HCT116 (cell line): ENCODE results near the gene RBFOX2. TPM values are rescaled to one million over a fixed set of nuclear protein-coding genes. Genes with fewer than 3 reads are reported as not detected.

ENCODE experiments used
- ATAC-seq: fragments of 200-7000 bp; cut with Tn5 transposase; 2 replicates; pipeline ENCODE4 v1.9.1; 2020; ENCODE audit warnings: mild to moderate bottlenecking, moderate library complexity
- BruUV-seq: library from RNA; stranded (reverse); fragments of 400-500 nt; replicated peaks from 2 replicates; lab custom pipeline; 2021; lab: Mats Ljungman, UMichigan
- CTCF ChIA-PET: fragments of 300-600 bp; sonication (Branson Sonifier 250); formaldehyde crosslinking; loops from one replicate; lab custom pipeline; 2021; ENCODE audit warnings: antibody characterized with exemption; lab: Charles Lee
- POLR2A ChIA-PET: fragments of 300-600, 350-600 bp; sonication (Branson Sonifier 250); formaldehyde crosslinking; loops from one replicate; lab custom pipeline; 2021; ENCODE audit warnings: antibody characterized with exemption; lab: Charles Lee
- RAD21 ChIA-PET, 2 experiments: fragments of 300-600 bp; sonication (Branson Sonifier 250); formaldehyde crosslinking; loops; one replicate each; lab custom pipeline; 2023; ENCODE audit warnings: low total read pairs in 2 of 2; ENCODE audit not compliant: uncharacterized antibody in 2 of 2, unreplicated experiment in 2 of 2, low non-redundant PET in 1 of 2; lab: Charles Lee
- DNase-seq: peaks from one replicate; pipeline ENCODE4 v3.0.0-alpha.2; 2010; ENCODE audit warnings: low read depth, low spot score
- H2AFZ ChIP-seq: fragments of 200-600 bp; shearing (Covaris generic), sonication (generic); 2 replicates; pipeline ENCODE4 v1.6.1; 2017; ENCODE audit warnings: low read depth, mixed run types, mixed read lengths, antibody characterized with exemption, low read length; ENCODE audit not compliant: poor library complexity, severe bottlenecking
- H3K27ac ChIP-seq: 2 replicates; pipeline ENCODE4 v1.5.1; 2012; ENCODE audit warnings: low read depth, low read length
- H3K27me3 ChIP-seq: fragments of 200-600 bp; sonication (generic); 2 replicates; pipeline ENCODE4 v1.6.1; 2016; ENCODE audit warnings: mixed run types, low read length, mixed read lengths; ENCODE audit not compliant: insufficient read depth
- H3K36me3 ChIP-seq, 2 experiments: fragments of 200-500 bp in 1 of 2; fragments of 200-600 bp in 1 of 2; sonication (Bioruptor generic) in 1 of 2; sonication (generic) in 1 of 2; 2 replicates each; pipeline versions ENCODE4 v1.5.1 to v1.6.1; 2014 to 2016; ENCODE audit warnings: low read length in 2 of 2, inconsistent platforms in 1 of 2, mixed read lengths in 1 of 2, mixed run types in 1 of 2; ENCODE audit not compliant: insufficient read depth in 2 of 2, control insufficient read depth in 1 of 2
- H3K4me1 ChIP-seq, 2 experiments: fragments of 200-600 bp in 1 of 2; sonication (generic) in 1 of 2; 2 replicates each; pipeline versions ENCODE4 v1.5.1 to v1.6.1; 2012 to 2017; ENCODE audit warnings: low read length in 2 of 2, inconsistent platforms in 1 of 2, mild to moderate bottlenecking in 1 of 2, mixed read lengths in 1 of 2, mixed run types in 1 of 2, moderate library complexity in 1 of 2; ENCODE audit not compliant: insufficient read depth in 2 of 2, control insufficient read depth in 1 of 2
- H3K4me2 ChIP-seq: fragments of 200-600 bp; sonication (generic); 2 replicates; pipeline ENCODE4 v1.6.1; 2017; ENCODE audit warnings: mixed run types, low read length, mixed read lengths
- H3K4me3 ChIP-seq, 2 experiments: fragments of 200-600 bp in 1 of 2; sonication (generic) in 1 of 2; replicated peaks in 1 of 2; 2 replicates each; pipeline ENCODE4 v1.5.1; 2011 to 2016; ENCODE audit warnings: low read length in 2 of 2, control low read depth in 1 of 2, low read depth in 1 of 2, mild to moderate bottlenecking in 1 of 2, mixed read lengths in 1 of 2, mixed run types in 1 of 2
- H3K79me2 ChIP-seq: fragments of 200-600 bp; sonication (generic); 2 replicates; pipeline ENCODE4 v1.6.1; 2017; ENCODE audit warnings: mild to moderate bottlenecking, mixed run types, low read length, moderate library complexity, mixed read lengths; ENCODE audit not compliant: insufficient read depth
- H3K9ac ChIP-seq: fragments of 200-600 bp; sonication (generic); 2 replicates; pipeline ENCODE4 v1.6.1; 2016; ENCODE audit warnings: low read length, mixed read lengths
- H3K9me2 ChIP-seq: fragments of 200-600 bp; sonication (generic), shearing (Covaris generic); 2 replicates; pipeline ENCODE4 v1.6.1; 2017; ENCODE audit warnings: mixed run types, mild to moderate bottlenecking, moderate library complexity; ENCODE audit not compliant: insufficient read depth
- H3K9me3 ChIP-seq, 2 experiments: fragments of 200-500 bp in 1 of 2; fragments of 200-600 bp in 1 of 2; sonication (Bioruptor generic) in 1 of 2; sonication (generic) in 1 of 2; 2 replicates each; pipeline ENCODE4 v1.6.1; 2014 to 2017; ENCODE audit warnings: low read length in 2 of 2, mixed read lengths in 2 of 2, inconsistent platforms in 1 of 2, low read depth in 1 of 2, mild to moderate bottlenecking in 1 of 2, mixed run types in 1 of 2, moderate library complexity in 1 of 2; ENCODE audit not compliant: control insufficient read depth in 1 of 2, insufficient read depth in 1 of 2
- H4K20me1 ChIP-seq: fragments of 200-600 bp; sonication (generic), shearing (Covaris generic); 2 replicates; pipeline ENCODE4 v1.6.1; 2017; ENCODE audit warnings: mixed run types, mild to moderate bottlenecking, moderate library complexity; ENCODE audit not compliant: insufficient read depth
- ATF3 ChIP-seq: IDR thresholded peaks from 2 replicates; pipeline ENCODE4 v1.6.1; 2012
- CBX3 ChIP-seq: IDR thresholded peaks from 2 replicates; pipeline ENCODE4 v1.6.1; 2012; ENCODE audit warnings: low read depth
- CEBPB ChIP-seq: IDR thresholded peaks from 2 replicates; pipeline ENCODE4 v1.6.1; 2012; ENCODE audit warnings: low read depth
- EGR1 ChIP-seq: IDR thresholded peaks from 2 replicates; pipeline ENCODE4 v1.6.1; 2012; ENCODE audit warnings: low read depth
- ELF1 ChIP-seq: IDR thresholded peaks from 2 replicates; pipeline ENCODE4 v1.6.1; 2012; ENCODE audit warnings: low read depth, borderline replicate concordance
- EZH2 ChIP-seq: fragments of 200-600 bp; sonication (generic); IDR thresholded peaks from 2 replicates; pipeline ENCODE4 v1.6.1; 2017; ENCODE audit warnings: antibody characterized with exemption, mixed run types
- EZH2phosphoT487 ChIP-seq: fragments of 200-600 bp; IDR thresholded peaks from 2 replicates; pipeline ENCODE4 v1.6.1; 2018; ENCODE audit warnings: antibody characterized with exemption, borderline replicate concordance
- FOSL1 ChIP-seq: IDR thresholded peaks from 2 replicates; pipeline ENCODE4 v1.6.1; 2012; ENCODE audit warnings: low read depth
- JUND ChIP-seq: IDR thresholded peaks from 2 replicates; pipeline ENCODE4 v1.6.1; 2012
- MAX ChIP-seq: IDR thresholded peaks from 2 replicates; pipeline ENCODE4 v1.6.1; 2012
- POLR2A ChIP-seq: IDR thresholded peaks from 2 replicates; pipeline ENCODE4 v1.7.0; 2011; ENCODE audit warnings: borderline replicate concordance; ENCODE audit not compliant: insufficient read depth, insufficient read length; ENCODE audit errors: extremely low read depth
- RAD21 ChIP-seq: IDR thresholded peaks from 2 replicates; pipeline ENCODE4 v1.6.1; 2012; ENCODE audit warnings: low read depth, mild to moderate bottlenecking
- REST ChIP-seq: IDR thresholded peaks from 2 replicates; pipeline ENCODE4 v1.6.1; 2012; ENCODE audit warnings: low read depth
- SIN3A ChIP-seq: IDR thresholded peaks from 2 replicates; pipeline ENCODE4 v1.6.1; 2012; ENCODE audit warnings: low read depth
- SP1 ChIP-seq: IDR thresholded peaks from 2 replicates; pipeline ENCODE4 v1.6.1; 2012; ENCODE audit warnings: low read depth
- SRF ChIP-seq: IDR thresholded peaks from 2 replicates; pipeline ENCODE4 v1.6.1; 2012; ENCODE audit warnings: low read depth
- YY1 ChIP-seq: IDR thresholded peaks from 2 replicates; pipeline ENCODE4 v1.6.1; 2011; ENCODE audit warnings: low read length, low read depth, moderate library complexity, mild to moderate bottlenecking; ENCODE audit not compliant: insufficient replicate concordance; ENCODE audit errors: extremely low read depth
- ZBTB33 ChIP-seq: IDR thresholded peaks from 2 replicates; pipeline ENCODE4 v1.6.1; 2011; ENCODE audit warnings: mild to moderate bottlenecking, low read length, moderate library complexity; ENCODE audit not compliant: insufficient replicate concordance; ENCODE audit errors: extremely low read depth
- ZNF274 ChIP-seq: fragments of 200-500 bp; sonication (Bioruptor generic); IDR thresholded peaks from 2 replicates; pipeline ENCODE4 v1.6.1; 2014; ENCODE audit warnings: mild to moderate bottlenecking, low read depth, low read length, inconsistent platforms
- intact Hi-C: fragments of 100-400 bp; cut with micrococcal nuclease; formaldehyde crosslinking; loops from 2 replicates; pipeline ENCODE4 v1.10.0; 2022
- total RNA-seq: library from RNA; stranded (reverse); gene quantifications from one replicate; pipeline ENCODE4 v1.2.1, GENCODE V29; 2021; ENCODE audit not compliant: unreplicated experiment

The RBFOX2 gene
- total RNA-seq, 1 experiment from 2014 or later = 83.9 TPM

GRCh38 chr22:35766654-35767580, 261.7 kb downstream of the RBFOX2 start:
- H3K27me3 ChIP-seq = no peaks in the 10 kb centered on the region
- H3K4me1 ChIP-seq = no peaks in the 10 kb centered on the region
- ChIA-PET CTCF (no interaction called here), RAD21 (no interaction called here), POLR2A (interaction anchor here (0.6 kb wide), 1 partner anchor 16 kb away, joined by 9 read pairs; no protein-coding TSS in a partner anchor)
- ATAC-seq = no peak
- intact Hi-C loops = no loop called here
- H3K27ac ChIP-seq = no peak overlapping the region
- H3K4me3 ChIP-seq = no peak overlapping the region
- BruUV-seq = no TSS peak
- no peaks in the 10 kb centered on the region for H3K9me2 ChIP-seq
- DNase-seq = no peak
- no peaks in the 10 kb centered on the region; a peak in 1 of 4 replicates for H3K36me3 ChIP-seq
- no peak overlapping the region for H3K9ac ChIP-seq
- no peak for TF ChIP-seq EZH2phosphoT487
- TF ChIP-seq MAX = no peak
- no peak for TF ChIP-seq POLR2A
- no peak for TF ChIP-seq SIN3A
- TF ChIP-seq ATF3 = no peak
- TF ChIP-seq RAD21 = no peak
- no peak for TF ChIP-seq REST
- no peak for TF ChIP-seq ZNF274
- no peak for TF ChIP-seq FOSL1
- TF ChIP-seq EZH2 = no peak
- no peak for TF ChIP-seq CBX3
- no peak for TF ChIP-seq SP1
- no peak for TF ChIP-seq YY1
- TF ChIP-seq ZBTB33 = no peak
- TF ChIP-seq JUND = no peak
- TF ChIP-seq CEBPB = no peak
- TF ChIP-seq EGR1 = no peak
- TF ChIP-seq ELF1 = no peak
- TF ChIP-seq SRF = no peak
- H4K20me1 ChIP-seq = peaks cover 4% of the 10 kb centered on the region; the same call in 1 of the 2 replicates
- H2AFZ ChIP-seq = no peak overlapping the region
- no peaks in the 10 kb centered on the region for H3K9me3 ChIP-seq
- no peaks in the 10 kb centered on the region for H3K79me2 ChIP-seq
- no peak overlapping the region for H3K4me2 ChIP-seq
